NCI-H748 (cell line): ENCODE data around the gene KDM6A.
"Not testable (repeated sequence)": the region's sequence is repeated elsewhere in the genome, so short reads cannot be mapped to it uniquely, and the experiment has no call there.

Experiments used
- DNase-seq: peaks from one replicate; lab custom pipeline; 2025; ENCODE audit not compliant: unreplicated experiment; lab: John Stamatoyannopoulos, UW

KDM6A gene

DNA sequence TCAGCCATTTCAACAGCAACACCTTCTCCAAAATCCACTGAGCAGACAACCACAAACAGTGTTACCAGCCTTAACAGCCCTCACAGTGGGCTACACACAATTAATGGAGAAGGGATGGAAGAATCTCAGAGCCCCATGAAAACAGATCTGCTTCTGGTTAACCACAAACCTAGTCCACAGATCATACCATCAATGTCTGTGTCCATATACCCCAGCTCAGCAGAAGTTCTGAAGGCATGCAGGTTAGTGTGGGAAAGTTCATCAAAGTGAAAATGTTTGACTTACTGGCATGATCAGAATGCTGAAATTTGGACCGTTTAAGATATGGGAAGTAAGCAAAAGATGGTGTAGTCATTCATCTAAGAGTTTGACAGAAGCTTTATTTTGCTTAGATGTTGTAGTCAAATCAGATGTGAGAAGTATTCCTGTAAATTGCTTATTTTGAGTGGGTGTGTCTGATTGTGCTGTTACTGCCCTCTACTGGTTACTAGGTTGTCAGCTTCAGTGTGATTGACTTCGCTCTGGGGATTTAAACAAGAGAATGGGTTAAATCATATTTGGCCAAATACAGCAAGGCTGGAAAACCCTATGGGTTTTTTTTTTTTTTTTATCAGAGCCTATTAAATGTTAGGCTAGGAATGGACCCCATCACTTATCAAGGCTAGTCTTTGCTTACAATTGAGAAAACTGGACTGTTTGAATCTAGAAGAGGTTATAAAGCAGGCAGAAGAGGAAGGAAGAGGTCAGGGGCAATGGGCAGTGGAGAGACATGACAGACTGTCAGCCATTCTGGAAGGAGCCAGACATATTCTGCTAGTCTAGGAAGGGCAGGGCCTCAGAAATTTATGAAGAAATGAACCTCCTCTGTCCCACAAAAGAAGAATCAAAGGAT lies 197.4 kb downstream of the KDM6A start:
- peak; percentile 34 for DNase-seq

DNA sequence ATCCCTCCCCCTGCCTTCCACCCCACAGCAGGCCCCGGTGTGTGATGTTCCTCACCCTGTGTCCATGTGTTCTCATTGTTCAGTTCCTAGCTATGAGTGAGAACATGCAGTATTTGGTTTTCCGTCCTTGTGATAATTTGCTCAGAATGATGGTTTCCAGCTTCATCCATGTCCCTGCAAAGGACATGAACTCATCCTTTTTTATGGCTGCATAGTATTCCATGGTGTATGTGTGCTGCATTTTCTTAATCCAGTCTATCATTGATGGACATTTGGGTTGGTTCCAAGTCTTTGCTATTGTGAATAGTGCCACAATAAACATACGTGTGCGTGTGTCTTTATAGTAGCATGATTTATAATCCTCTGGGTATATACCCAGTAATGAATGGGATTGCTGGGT lies 200.0 kb downstream of the KDM6A start:
- not testable (repeated sequence) for DNase-seq

- DNase-seq = no peak
Measured at GRCh38 chrX:45077748-45078424, 204.9 kb downstream of the KDM6A start.

GRCh38 chrX:45083314-45083713 lies 210.3 kb downstream of the KDM6A start:
- DNase-seq = no peak

- DNase-seq = no peak
Measured at GRCh38 chrX:45110494-45110893, 237.5 kb downstream of the KDM6A start.

- no peak for DNase-seq
Measured at GRCh38 chrX:45126158-45126557, 253.2 kb downstream of the KDM6A start.

- no peak for DNase-seq
Measured at GRCh38 chrX:45128896-45129454, 256.0 kb downstream of the KDM6A start.

GRCh38 chrX:45133465-45133864 lies 260.5 kb downstream of the KDM6A start:
- DNase-seq = no peak

- no peak for DNase-seq
Measured at GRCh38 chrX:45134315-45134731, 261.3 kb downstream of the KDM6A start.

- no peak for DNase-seq
Measured at GRCh38 chrX:45134775-45135174, 261.8 kb downstream of the KDM6A start.

GRCh38 chrX:45135391-45136075 lies 262.5 kb downstream of the KDM6A start:
- not testable (repeated sequence) for DNase-seq

- DNase-seq = no peak
Measured at GRCh38 chrX:45137531-45137930, 264.5 kb downstream of the KDM6A start.

DNA sequence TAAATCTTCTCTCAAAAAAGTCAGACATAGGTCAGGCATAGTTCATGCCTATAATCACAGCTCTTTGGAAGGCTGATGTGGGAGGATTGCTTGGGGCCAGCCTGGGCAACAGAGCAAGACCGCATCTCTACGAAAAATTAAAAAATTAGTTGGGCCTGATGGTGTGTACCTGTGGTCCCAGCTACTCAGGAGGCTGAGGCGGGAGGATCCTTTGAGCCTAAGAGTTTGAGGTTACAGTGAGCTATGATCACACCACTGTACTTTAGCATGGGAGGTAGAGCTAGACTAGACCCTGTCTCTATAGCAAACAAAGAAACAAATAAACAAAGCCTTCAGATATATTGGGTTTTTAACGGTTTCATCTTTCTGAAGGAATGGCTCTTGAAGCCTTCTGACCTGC lies 265.5 kb downstream of the KDM6A start:
- no peak for DNase-seq

DNA sequence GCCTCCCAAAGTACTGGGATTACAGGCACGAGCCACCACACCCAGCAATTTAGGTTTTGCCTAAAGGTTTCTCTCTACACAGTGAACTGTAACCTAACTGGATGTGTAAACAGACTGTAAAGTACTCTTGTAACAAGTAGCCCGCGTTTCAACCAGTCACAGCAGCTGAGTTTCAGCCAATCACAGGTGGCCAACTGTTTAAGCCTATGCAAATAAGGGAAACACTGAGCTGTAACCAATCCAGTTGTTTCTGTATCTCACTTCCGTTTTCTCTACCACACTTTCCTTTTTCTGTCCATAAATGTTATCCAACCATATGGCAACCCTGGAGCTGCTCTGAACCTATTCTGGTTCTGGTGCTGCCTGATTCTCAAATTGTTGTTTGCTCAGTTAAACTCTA lies 267.8 kb downstream of the KDM6A start:
- no peak for DNase-seq

DNA sequence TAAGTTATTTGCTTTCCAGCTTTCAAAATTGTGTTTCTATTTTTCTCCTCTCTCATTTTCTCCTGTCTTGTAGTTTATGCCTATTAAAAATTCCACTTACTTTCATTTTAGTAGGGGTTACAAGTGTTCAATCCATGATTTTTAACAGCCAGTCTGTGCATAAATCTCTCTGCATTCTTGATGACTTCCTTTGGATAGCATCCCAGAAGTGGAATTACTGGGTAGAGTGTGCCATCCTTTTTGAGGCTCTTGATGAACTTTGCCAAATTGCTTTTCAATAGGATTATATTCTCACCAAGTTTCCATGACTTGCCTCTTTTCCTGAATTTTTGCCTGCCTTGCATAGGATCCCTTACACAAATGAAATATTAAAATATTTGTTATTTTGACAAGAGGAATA lies 269.2 kb downstream of the KDM6A start:
- no peak for DNase-seq

DNA sequence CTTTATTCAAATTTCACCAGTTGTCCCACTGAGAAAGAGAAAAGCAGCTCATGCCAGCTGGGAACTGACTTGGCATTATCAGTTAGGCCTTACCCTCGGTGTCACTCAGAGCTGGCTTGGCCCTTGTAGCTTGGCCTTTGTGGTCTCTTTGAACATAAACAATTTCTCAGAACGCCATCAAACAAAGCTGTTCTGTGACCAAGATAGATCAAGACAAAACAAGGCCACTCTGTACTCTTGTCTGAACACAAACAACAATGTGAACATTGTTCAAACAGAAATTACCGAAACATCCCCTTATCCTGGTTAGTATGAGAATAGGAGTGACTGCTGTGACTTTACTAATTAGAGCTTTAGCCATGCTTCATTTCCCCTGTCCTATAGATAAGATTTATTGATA lies 270.5 kb downstream of the KDM6A start:
- DNase-seq = no peak

- DNase-seq = no peak
Measured at GRCh38 chrX:45145492-45146215, 272.7 kb downstream of the KDM6A start.

DNA sequence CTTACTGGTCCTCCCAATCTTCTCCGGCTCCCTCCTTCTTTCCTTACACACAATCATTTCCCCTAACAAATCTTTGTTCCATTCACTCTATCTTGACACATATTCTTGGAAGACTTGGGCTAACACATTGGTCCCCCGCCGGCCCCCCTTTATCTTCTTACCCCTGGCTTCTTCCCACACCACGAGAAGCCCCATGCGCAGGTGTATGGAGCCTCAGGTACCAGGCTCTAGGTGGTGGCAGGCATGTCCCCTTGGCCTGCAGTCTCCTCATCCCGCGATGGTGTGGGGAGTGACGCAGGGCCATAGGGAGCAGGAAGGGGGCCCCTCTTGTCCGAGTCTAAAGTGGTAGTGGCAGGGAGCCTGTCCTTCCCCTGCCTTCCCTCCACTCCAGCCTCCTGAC lies 277.8 kb downstream of the KDM6A start:
- DNase-seq = no peak

DNA sequence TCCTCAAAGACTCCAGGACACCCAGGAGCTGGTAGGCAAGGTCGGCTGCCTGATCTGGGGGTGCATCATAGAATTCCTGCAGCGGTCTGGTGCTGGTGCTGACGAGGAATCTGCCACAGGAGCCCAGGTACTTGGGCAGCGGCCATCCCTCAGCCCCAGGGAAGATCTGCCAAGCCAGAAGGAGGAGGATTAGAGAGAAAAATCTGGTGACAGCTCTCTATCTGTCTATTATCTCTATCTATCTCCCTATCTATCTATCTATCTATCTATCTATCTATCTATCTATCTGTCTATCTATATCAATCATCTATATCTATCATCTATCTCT lies 281.0 kb downstream of the KDM6A start:
- DNase-seq = no peak

DNA sequence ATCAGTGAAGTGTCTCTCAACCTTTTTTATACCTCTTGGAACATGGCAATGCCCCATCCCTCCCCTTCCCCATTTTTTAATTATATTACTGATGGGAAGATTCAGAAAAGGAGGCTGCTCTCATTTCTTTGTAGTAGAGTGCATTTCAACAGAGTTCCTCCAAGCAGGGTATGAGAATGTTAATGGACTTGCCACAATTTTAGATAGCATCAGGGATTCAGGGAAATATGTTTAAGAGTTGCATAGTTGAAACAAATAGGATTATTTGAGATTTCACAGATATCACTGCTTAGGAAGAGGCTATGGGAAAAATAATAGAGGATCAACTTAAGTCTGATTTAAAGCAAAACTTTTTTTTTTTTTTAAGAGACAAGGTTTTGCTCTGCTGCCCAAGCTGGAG lies 281.5 kb downstream of the KDM6A start:
- no peak for DNase-seq

DNA sequence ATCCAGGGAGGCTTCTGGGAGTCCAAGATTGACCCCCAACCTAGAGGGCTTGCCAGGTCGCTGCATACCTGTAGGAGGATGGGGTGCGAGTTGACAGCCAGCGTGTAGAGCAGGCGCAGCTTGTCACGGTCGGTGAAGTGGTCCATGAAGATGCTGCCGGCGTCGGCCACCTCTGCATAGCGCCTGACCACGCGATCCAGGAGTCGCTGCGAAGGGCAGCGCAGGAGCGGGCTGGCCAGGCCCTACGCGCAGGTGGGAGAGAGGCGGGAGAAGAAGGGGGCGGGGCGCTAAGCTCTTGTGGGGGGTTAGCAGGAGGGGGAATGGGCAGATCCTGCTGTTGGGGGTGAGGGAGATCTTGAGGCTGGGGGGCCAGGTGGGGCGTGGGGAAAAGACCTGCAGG lies 284.7 kb downstream of the KDM6A start:
- DNase-seq = no peak
